CD4-positive, CD25-positive, alpha-beta regulatory T cell (primary cell): Measurements from ENCODE around the gene SPATA20. TPM values are rescaled to one million over a fixed set of nuclear protein-coding genes. Genes with fewer than 3 reads are reported as not detected.

Source experiments
- ATAC-seq, 2 donors: fragments of 150-1000 bp; cut with Tn5 transposase; one replicate each; pipeline ENCODE4 v1.10.0; 2021; ENCODE audit warnings: low read depth in 2 of 2, moderate number of reproducible peaks in 2 of 2, moderate library complexity in 1 of 2
- DNase-seq, 3 donors: peaks; one replicate each; pipeline versions ENCODE4 v3.0.0 to v3.0.0-alpha.2; 2012 to 2022; ENCODE audit warnings: mixed read lengths in 1 of 3
- H3K27ac ChIP-seq: one replicate; pipeline ENCODE4 v1.7.0; 2013; ENCODE audit warnings: mild to moderate bottlenecking, low read length; ENCODE audit not compliant: insufficient read depth, poor library complexity, severe bottlenecking
- H3K27me3 ChIP-seq: one replicate; pipeline ENCODE4 v1.7.0; 2013; ENCODE audit warnings: low read length; ENCODE audit not compliant: control insufficient read depth, insufficient read depth
- H3K36me3 ChIP-seq: one replicate; pipeline ENCODE4 v1.7.0; 2013; ENCODE audit warnings: mild to moderate bottlenecking, low read length, moderate library complexity; ENCODE audit not compliant: control insufficient read depth, insufficient read depth
- H3K4me1 ChIP-seq: 2 replicates; pipeline ENCODE4 v1.7.0; 2013; ENCODE audit warnings: mild to moderate bottlenecking, low read length; ENCODE audit not compliant: insufficient read depth, control insufficient read depth, poor library complexity, severe bottlenecking
- H3K4me3 ChIP-seq: one replicate; pipeline ENCODE4 v1.7.0; 2013; ENCODE audit warnings: low read depth, mild to moderate bottlenecking, low read length, moderate library complexity
- H3K9me3 ChIP-seq, 2 experiments: 1 replicate in 1 of 2; 2 replicates in 1 of 2; pipeline ENCODE4 v1.7.0; 2013; ENCODE audit warnings: low read length in 2 of 2, mild to moderate bottlenecking in 1 of 2, moderate library complexity in 1 of 2; ENCODE audit not compliant: control insufficient read depth in 2 of 2
- H3K27ac Mint-ChIP-seq, 3 donors: one replicate each; pipeline ENCODE4 v1.8.0; 2020 to 2022; ENCODE audit warnings: mild to moderate bottlenecking in 3 of 3, mixed read lengths in 3 of 3, moderate library complexity in 2 of 3
- H3K27me3 Mint-ChIP-seq: one replicate; pipeline ENCODE4 v1.8.0; 2022; ENCODE audit warnings: mild to moderate bottlenecking, mixed read lengths
- H3K36me3 Mint-ChIP-seq: one replicate; pipeline ENCODE4 v1.8.0; 2020; ENCODE audit warnings: mixed read lengths
- H3K4me1 Mint-ChIP-seq, 4 donors: one replicate each; pipeline ENCODE4 v1.8.0; 2020 to 2022; ENCODE audit warnings: mixed read lengths in 4 of 4, mild to moderate bottlenecking in 1 of 4
- H3K4me3 Mint-ChIP-seq, 4 donors: one replicate each; pipeline ENCODE4 v1.8.0; 2020 to 2022; ENCODE audit warnings: mild to moderate bottlenecking in 4 of 4, mixed read lengths in 4 of 4, moderate library complexity in 3 of 4
- H3K9me3 Mint-ChIP-seq, 7 donors: one replicate each; pipeline ENCODE4 v1.8.0; 2020 to 2022; ENCODE audit warnings: mixed read lengths in 7 of 7, mild to moderate bottlenecking in 3 of 7, moderate library complexity in 2 of 7
- polyA plus RNA-seq, 4 donors: library from polyadenylated mRNA; unstranded; fragments of 300-500 nt; fragmentation: Illumina TruSeq; gene quantifications; one replicate each; pipeline ENCODE4 v1.2.3, GENCODE V29; 2021
- total RNA-seq: library from RNA; stranded (reverse); gene quantifications from one replicate; pipeline ENCODE4 v1.2.3, GENCODE V29; 2022

Gene SPATA20
- total and polyA plus RNA-seq, 5 donors from 2014 or later, result 5.8 to 26.8 (median 6.7) TPM

DNA sequence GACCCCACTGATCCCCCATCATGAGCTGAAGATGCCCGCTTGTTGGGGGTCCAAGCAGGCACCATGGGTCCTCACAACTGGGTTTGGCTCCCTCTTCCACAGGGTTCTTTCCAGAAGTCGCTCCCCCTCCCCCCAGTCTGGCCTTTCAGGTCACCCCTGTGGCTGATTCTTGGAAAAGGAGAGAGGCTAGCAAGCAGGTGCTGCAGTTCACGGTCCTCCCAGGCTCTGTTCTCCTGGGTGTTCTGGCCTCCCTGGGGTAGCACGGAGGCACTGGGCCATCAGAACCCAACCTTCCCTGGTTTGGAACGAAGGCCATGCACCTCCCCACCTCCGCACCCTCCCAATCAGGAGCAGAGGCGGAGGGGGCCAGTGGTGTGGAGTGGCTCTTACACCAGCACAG lies 32.4 kb downstream of the SPATA20 start:
- no peak for DNase-seq
- Histone ChIP-seq H3K36me3 (no peaks in the 10 kb centered on the region), H3K4me3 (no peak overlapping the region), H3K27ac (no peak overlapping the region), H3K4me1 (no peaks in the 10 kb centered on the region), H3K9me3 (no peaks in the 10 kb centered on the region), H3K27me3 (no peaks in the 10 kb centered on the region)
- Mint-ChIP-seq H3K27me3 (no peaks in the 10 kb centered on the region), H3K9me3 (no peaks in the 10 kb centered on the region), H3K4me1 (no peaks in the 10 kb centered on the region), H3K36me3 (no peaks in the 10 kb centered on the region), H3K27ac (no peak overlapping the region), H3K4me3 (no peak overlapping the region)
- ATAC-seq, result no peak

DNA sequence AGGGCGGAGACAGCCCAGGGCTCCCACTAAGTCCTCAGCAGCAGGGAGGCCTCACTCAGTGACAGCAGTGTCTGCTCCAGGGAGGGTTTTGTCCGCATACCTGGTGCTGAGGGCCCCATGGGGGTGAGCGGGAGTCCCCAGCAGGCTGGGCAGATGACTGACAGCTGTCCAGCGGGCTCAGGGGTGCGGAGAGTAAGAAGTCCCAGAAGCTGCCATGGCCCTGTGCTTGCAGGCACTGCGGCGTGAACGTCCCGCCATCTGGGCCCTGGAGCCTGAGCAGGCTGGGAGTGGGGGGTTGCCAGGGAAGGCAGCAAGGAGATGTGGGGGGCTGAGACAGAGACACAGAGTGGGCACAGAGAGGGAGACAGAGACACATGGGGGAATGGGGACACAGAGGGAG lies 33.7 kb downstream of the SPATA20 start:
- Mint-ChIP-seq H3K4me3 (no peak overlapping the region), H3K36me3 (no peaks in the 10 kb centered on the region), H3K27me3 (no peaks in the 10 kb centered on the region), H3K27ac (no peak overlapping the region), H3K9me3 (no peaks in the 10 kb centered on the region), H3K4me1 (no peaks in the 10 kb centered on the region)
- no peaks in the 10 kb centered on the region for H3K36me3 ChIP-seq
- no peak overlapping the region for H3K4me3 ChIP-seq
- H3K9me3 ChIP-seq, result no peaks in the 10 kb centered on the region
- no peak overlapping the region for H3K27ac ChIP-seq
- ATAC-seq, result no peak
- no peak for DNase-seq
- no peaks in the 10 kb centered on the region for H3K4me1 ChIP-seq
- H3K27me3 ChIP-seq, result no peaks in the 10 kb centered on the region

DNA sequence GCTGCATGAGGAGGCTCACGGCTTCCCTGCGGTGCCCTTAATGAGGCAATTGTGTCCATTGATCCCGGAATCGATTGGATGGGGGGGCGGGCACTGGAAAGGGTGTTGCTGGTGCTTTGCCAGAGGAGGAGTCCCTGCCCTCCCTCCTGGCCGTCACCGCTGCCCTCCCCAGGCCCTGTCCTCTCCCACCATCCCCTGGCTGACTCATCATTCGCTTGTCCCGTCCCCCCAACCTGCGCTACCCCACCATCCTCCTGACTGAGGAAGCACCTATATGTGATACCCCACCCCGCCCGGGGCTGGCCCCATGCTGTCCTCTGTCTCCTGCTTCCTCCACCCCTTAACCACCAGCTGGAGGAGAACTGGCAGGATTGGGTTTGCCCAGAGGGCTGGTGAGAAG lies 34.3 kb downstream of the SPATA20 start:
- H3K4me1 Mint-ChIP-seq, result no peaks in the 10 kb centered on the region
- H3K4me3 Mint-ChIP-seq, result no peak overlapping the region
- Histone ChIP-seq H3K27ac (no peak overlapping the region), H3K36me3 (no peaks in the 10 kb centered on the region), H3K4me1 (no peaks in the 10 kb centered on the region), H3K9me3 (no peaks in the 10 kb centered on the region), H3K27me3 (no peaks in the 10 kb centered on the region), H3K4me3 (no peak overlapping the region)
- no peaks in the 10 kb centered on the region for H3K9me3 Mint-ChIP-seq
- no peaks in the 10 kb centered on the region for H3K27me3 Mint-ChIP-seq
- ATAC-seq (no peak), DNase-seq (no peak)
- H3K27ac Mint-ChIP-seq, result no peak overlapping the region
- no peaks in the 10 kb centered on the region for H3K36me3 Mint-ChIP-seq

DNA sequence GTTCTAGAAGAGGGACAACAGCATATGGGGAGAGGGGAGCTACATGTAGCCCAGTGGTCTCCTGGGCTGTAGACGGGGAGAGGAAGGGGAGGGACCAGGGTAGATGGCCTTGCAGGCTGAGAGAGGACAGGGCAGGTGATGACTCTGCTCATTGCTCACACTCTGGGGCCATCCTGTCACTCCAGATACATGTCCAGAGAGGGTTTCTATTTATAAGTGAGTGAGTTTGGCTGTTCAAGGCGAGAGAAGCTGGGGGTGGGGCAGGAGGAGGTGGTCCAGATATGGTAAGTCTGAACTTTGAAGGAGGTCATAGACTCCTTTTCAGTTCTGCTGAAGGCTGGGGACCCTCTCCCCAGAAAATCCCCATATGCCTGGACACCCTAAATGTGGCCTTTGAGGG lies 35.8 kb downstream of the SPATA20 start:
- DNase-seq (no peak), ATAC-seq (no peak)
- H3K4me1 ChIP-seq, result no peaks in the 10 kb centered on the region
- Mint-ChIP-seq H3K27ac (peak overlapping the region in 1 of 3 donors; percentile 63), H3K36me3 (no peaks in the 10 kb centered on the region), H3K9me3 (no peaks in the 10 kb centered on the region), H3K4me3 (no peak overlapping the region), H3K4me1 (no peaks in the 10 kb centered on the region), H3K27me3 (no peaks in the 10 kb centered on the region)
- no peaks in the 10 kb centered on the region for H3K27me3 ChIP-seq
- no peaks in the 10 kb centered on the region for H3K9me3 ChIP-seq
- H3K36me3 ChIP-seq, result no peaks in the 10 kb centered on the region
- no peak overlapping the region for H3K4me3 ChIP-seq
- no peak overlapping the region for H3K27ac ChIP-seq

DNA sequence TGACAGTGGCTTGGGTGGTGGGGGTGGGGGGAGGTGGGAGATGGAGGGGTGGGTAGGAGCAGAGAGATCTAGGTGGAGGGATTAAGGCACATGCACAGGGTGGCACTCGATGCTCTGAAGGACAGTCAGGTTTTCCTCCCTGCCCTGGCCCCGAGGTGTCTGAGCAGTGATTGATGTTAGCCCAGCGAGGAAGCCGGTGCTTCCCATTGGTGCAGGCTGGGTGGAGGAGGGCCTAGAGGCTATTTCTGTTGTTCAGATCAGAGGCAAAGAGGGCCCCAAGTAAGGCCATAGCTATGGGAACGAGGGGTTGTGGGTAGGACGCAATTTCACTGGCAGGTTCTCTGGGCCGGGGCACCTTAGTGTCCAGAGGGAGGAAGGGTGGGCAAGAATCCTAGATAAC lies 36.7 kb downstream of the SPATA20 start:
- Mint-ChIP-seq H3K4me3 (no peak overlapping the region), H3K27ac (no peak overlapping the region), H3K4me1 (no peaks in the 10 kb centered on the region), H3K9me3 (no peaks in the 10 kb centered on the region), H3K27me3 (no peaks in the 10 kb centered on the region), H3K36me3 (no peaks in the 10 kb centered on the region)
- no peak overlapping the region for H3K4me3 ChIP-seq
- ATAC-seq (no peak), DNase-seq (no peak)
- no peak overlapping the region for H3K27ac ChIP-seq
- no peaks in the 10 kb centered on the region for H3K27me3 ChIP-seq
- H3K4me1 ChIP-seq, result no peaks in the 10 kb centered on the region
- H3K9me3 ChIP-seq, result no peaks in the 10 kb centered on the region
- no peaks in the 10 kb centered on the region for H3K36me3 ChIP-seq

DNA sequence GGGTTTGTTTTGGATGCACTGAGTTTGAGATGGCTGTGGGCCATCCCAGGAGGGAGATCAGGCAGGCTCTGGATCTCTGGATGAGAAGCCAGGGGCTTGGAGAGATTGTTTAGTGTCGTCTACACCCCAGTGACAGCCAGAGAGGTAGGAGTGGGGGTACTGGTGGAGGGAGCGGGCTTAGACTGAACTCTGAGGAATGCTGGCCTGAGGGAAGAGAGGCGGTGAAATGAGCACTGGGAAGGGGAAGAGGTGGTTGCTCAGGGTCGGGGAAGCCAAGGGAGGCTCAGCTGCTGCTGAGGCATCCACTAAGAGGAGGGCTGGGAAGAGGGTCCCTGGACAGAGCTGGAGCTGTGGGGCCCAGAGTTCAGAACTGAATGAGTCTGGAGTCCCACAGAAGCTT lies 37.1 kb downstream of the SPATA20 start:
- no peaks in the 10 kb centered on the region for H3K9me3 Mint-ChIP-seq

DNA sequence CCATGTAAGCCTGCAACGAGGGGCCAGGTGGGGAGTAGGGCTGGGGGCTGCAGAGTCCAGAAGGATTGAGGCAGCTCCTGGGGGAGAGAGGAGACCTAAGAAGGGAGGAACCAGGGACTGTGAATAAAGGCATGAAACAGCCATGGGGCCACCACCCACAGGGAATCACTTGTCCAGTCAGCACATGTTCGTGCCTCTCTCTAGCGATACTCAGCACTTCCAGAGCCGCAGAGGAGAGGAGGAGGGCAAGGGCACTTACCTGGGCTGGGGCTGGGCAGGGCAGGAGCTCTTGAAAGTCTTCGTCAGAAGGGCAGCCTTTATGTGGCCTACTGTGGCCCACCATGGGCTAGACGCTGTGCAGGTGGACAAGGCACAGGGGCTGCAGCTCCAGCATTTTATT lies 37.8 kb downstream of the SPATA20 start:
- Mint-ChIP-seq H3K4me1 (no peaks in the 10 kb centered on the region), H3K9me3 (no peaks in the 10 kb centered on the region), H3K4me3 (no peak overlapping the region), H3K27ac (no peak overlapping the region), H3K27me3 (no peaks in the 10 kb centered on the region), H3K36me3 (no peaks in the 10 kb centered on the region)
- H3K27me3 ChIP-seq, result no peaks in the 10 kb centered on the region
- ATAC-seq (no peak), DNase-seq (no peak)
- H3K4me3 ChIP-seq, result no peak overlapping the region
- no peaks in the 10 kb centered on the region for H3K9me3 ChIP-seq
- no peak overlapping the region for H3K27ac ChIP-seq
- no peaks in the 10 kb centered on the region for H3K4me1 ChIP-seq
- H3K36me3 ChIP-seq, result no peaks in the 10 kb centered on the region

More for the DNA sequence above, 37.1 kb downstream of the SPATA20 start:
- no peak overlapping the region for H3K4me3 Mint-ChIP-seq
- no peak for ATAC-seq
- H3K27ac Mint-ChIP-seq, result no peak overlapping the region
- no peaks in the 10 kb centered on the region for H3K4me1 ChIP-seq
- no peaks in the 10 kb centered on the region for H3K36me3 ChIP-seq
- H3K4me1 Mint-ChIP-seq, result no peaks in the 10 kb centered on the region
- no peaks in the 10 kb centered on the region for H3K9me3 ChIP-seq
- no peak overlapping the region for H3K4me3 ChIP-seq
- H3K27me3 ChIP-seq, result no peaks in the 10 kb centered on the region
- no peaks in the 10 kb centered on the region for H3K36me3 Mint-ChIP-seq
- DNase-seq, result no peak
- H3K27me3 Mint-ChIP-seq, result no peaks in the 10 kb centered on the region
- H3K27ac ChIP-seq, result no peak overlapping the region

DNA sequence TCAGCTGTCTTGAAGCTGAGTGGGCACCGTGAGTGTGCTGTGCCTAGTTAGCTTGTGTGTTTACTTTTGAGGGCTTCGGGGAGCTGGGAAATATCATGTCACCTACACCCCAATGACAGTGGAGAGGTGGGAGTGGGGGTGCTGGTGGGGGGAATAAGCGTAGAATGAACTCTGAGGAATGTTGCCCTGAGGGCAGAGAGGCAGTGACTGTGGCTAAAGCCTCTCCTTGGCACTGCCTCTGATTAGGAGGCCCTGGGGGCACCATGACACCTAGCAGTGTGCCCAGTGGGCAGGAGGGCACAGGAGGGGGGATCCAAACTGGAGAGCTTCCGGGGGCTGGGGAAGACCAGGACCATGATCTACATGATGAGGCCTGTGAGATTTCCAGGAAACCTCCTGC lies 38.4 kb downstream of the SPATA20 start:
- H3K4me3 Mint-ChIP-seq, result no peak overlapping the region
- no peak for DNase-seq
- no peaks in the 10 kb centered on the region for H3K36me3 Mint-ChIP-seq
- Histone ChIP-seq H3K27ac (no peak overlapping the region), H3K36me3 (no peaks in the 10 kb centered on the region), H3K27me3 (no peaks in the 10 kb centered on the region), H3K4me3 (no peak overlapping the region), H3K4me1 (no peaks in the 10 kb centered on the region), H3K9me3 (no peaks in the 10 kb centered on the region)
- H3K9me3 Mint-ChIP-seq, result no peaks in the 10 kb centered on the region
- H3K4me1 Mint-ChIP-seq, result no peaks in the 10 kb centered on the region
- no peaks in the 10 kb centered on the region for H3K27me3 Mint-ChIP-seq
- peak overlapping the region in 1 of 3 donors; percentile 46 for H3K27ac Mint-ChIP-seq
- ATAC-seq, result no peak
